ENCODE results near the gene HEXD. TPM values are rescaled to one million over a fixed set of nuclear protein-coding genes. Genes with fewer than 3 reads are reported as not detected.

HEXD gene
- total and polyA plus RNA-seq, 10 of the 15 experiments (the other 5 are each of a cell fraction or from before 2014, with no cell fraction given) = 1.6 to 24.2 (median 7.0) TPM

DNA sequence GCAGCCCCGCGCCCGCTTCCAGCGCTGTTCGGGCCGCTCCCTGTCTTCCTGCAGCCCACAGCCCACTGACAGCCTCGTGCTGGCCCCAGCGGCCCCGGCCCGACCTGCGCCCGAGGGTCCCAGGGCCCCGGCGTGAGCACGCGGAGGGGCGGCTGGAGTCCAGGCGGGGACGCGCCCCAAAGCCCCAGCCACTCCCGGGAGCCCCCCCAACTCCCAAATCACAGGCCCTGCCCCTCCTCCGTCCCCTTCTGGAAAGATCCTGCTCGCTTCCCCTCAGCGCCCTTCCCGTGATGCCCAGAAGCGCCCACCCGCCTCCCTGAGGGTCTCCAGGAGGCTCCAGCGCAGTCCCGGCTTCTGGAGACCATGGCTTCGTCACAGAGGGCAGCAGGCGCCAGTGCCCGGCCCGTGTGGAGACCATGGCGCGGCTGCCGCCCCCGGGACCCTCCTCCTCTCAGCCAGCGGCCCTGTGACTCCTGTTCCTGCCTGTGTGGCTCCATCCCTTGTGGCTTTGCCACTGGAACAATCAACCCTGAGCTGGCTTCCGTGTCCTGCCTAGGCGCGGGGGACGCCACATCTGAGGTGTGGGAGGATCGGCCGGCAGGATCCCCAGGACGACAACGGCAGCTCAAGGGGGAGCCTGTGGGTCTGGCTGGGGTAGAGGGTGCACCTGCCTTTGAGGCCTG is 42.6 kb upstream of the HEXD start:
- TF ChIP-seq PRDM15 (CRISPR knock-in tag; IDR thresholded peaks at IDR 0.05) (no peak), CUX1 (IDR thresholded peaks at IDR 0.05; ENCODE audit: insufficient replicate concordance, low read depth, low read length) (no peak), SMAD1 (IDR thresholded peaks at IDR 0.05; ENCODE audit: low read depth, partially characterized antibody) (no peak)

More for the DNA sequence above, 42.6 kb upstream of the HEXD start:
- FAIRE-seq (no peak), ATAC-seq (no peak), DNase-seq (ENCODE audit: low read depth, low spot score) (no peak)
- SMC1A ChIA-PET (ENCODE audit: uncharacterized antibody, unreplicated experiment) = no interaction called here
- intact Hi-C loops (cut with micrococcal nuclease; ENCODE audit: unreplicated experiment) (no loop called here), in situ Hi-C loops (cut with MboI) (no loop called here)
- no peaks in the 10 kb centered on the region for H3K36me3 ChIP-seq (ENCODE audit: control insufficient read depth in 2 of 2, insufficient read depth in 2 of 2, low read length in 1 of 2)
- RAD21 ChIA-PET (ENCODE audit: unreplicated experiment) = interaction anchor here (1.0 kb wide), 1 partner anchor 23 kb away, joined by 5 read pairs; no protein-coding TSS in a partner anchor
- H3K27ac ChIP-seq (ENCODE audit: control insufficient read depth, insufficient read depth) = no peak overlapping the region
- BruUV-seq (replicated peaks) = no TSS peak
- peaks cover 12% of the 10 kb centered on the region for H3K4me1 ChIP-seq (ENCODE audit: control insufficient read depth, insufficient read depth, low read length)
- POLR2A ChIA-PET = no interaction called here
- WGBS (ENCODE audit: insufficient coverage, insufficient replicate concordance, low lambda C conversion rate, missing lambda C conversion rate) = 70% methylated on average over 42 of the region's 46 CpGs
- no peak overlapping the region for H2AFZ ChIP-seq (ENCODE audit: control insufficient read depth, low read depth, low read length)
- H3K4me3 ChIP-seq = no peak overlapping the region
- H3K27me3 ChIP-seq (replicated peaks in 1 of 2; ENCODE audit: control insufficient read depth in 2 of 2, insufficient read depth in 2 of 2, low read length in 1 of 2) = peaks cover 0 to 4% of the 10 kb centered on the region in 2 experiments; a peak in 2 of 4 replicates
- H3K9ac ChIP-seq (ENCODE audit: control insufficient read depth, insufficient read depth, low read length) = no peak overlapping the region
- no peak overlapping the region for H3K4me2 ChIP-seq (ENCODE audit: control insufficient read depth, insufficient read depth)
- CTCF ChIA-PET = no interaction called here
- H3K9me3 ChIP-seq (replicated peaks; ENCODE audit: control insufficient read depth, insufficient read depth, low read length) = no peaks in the 10 kb centered on the region
- no peaks in the 10 kb centered on the region for H3K79me2 ChIP-seq (ENCODE audit: control insufficient read depth, insufficient read depth, low read length)
- H4K20me1 ChIP-seq (ENCODE audit: control insufficient read depth, insufficient read depth) = no peaks in the 10 kb centered on the region

Measured in GM12878 (cell line).